ENCODE measurements around the gene SLIT3.

SLIT3 gene

DNA sequence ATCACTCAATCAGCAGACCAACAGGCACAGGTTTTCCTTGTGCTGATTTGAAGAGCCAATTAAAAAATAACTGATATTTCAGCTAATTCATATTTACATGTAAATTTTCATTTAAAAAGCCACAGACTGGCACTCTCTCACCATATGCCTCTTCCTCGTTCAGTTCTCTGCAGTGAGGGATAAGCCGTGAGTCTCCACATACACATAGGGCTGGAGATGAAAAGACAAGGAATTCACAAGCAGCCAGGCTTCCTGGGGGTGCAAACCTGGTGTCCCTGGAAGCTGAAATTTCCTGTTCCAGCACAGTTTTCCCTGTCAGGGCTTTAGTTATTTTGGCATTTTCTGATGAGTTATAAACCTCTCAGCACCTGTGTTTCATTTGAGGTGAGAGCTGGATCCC lies 397.9 kb downstream of the SLIT3 start:
- DNase-seq: no peak

DNA sequence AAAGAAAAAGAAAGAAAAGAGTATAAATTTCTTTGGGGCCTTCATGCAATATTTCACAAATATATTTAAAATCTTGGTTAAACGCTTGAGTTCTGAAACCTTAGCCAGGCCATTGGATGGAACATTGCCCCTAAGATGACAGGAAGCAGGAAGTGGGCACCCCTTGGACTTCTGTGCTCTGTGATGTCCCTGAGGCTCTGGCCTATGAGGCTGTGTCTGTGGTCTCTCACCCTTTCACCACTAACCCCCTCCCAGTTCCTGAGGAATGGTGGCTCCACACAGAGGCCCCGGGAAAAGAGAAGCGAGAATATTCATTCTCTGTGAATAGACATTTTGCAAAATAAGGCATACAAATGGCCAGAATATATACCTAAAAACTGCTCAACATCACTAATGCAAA lies 401.3 kb downstream of the SLIT3 start:
- no peak for DNase-seq

DNA sequence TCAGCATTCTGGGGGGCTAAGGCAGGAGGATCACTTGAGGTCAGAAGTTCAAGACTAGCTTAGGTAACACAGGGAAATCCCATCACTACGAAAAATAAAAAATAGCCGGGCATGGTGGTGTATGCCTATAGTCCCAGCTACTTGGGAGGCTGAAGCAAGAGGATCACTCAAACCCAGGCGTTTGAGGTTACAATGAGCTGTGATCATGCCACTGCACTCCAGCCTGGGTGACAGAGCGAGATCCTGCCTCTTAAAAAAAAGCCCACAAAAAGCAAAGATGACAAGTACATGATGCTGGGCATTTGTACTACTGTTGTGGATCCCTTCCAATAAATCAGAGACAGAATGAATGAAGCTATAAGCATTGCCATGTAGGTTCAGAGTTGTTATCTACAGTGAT lies 401.7 kb downstream of the SLIT3 start:
- DNase-seq: no peak

DNA sequence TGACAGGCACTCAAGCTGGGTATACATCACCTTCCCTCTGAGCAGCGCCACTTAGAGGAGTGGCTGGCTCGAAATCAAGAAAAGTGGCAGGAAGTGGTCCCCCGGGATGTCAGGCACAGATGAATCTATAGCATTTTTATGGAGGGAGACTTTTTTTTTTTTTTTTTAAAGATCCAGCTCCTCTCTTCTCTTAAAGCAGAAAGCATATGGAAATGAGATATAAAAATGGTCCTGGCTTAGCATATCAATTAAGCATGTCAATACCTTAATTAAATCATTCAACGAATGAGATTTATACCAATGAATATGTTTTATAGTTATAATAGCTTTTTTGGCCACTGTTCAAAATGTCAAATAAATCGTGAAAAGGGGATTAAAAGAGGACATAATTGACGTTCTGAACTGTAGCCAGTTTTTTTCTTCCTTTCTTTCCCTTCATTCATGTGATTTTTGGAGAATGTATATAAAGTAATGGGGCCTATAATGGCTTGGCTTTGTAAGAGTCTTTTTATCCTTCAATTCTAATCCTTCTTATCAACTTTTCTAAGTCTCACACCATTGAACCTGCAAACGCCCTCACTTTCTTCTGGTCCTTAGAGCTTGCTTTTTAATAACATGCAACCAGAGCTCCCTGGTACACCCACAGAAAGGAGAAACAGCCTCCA lies 402.6 kb downstream of the SLIT3 start:
- no peak for DNase-seq

DNA sequence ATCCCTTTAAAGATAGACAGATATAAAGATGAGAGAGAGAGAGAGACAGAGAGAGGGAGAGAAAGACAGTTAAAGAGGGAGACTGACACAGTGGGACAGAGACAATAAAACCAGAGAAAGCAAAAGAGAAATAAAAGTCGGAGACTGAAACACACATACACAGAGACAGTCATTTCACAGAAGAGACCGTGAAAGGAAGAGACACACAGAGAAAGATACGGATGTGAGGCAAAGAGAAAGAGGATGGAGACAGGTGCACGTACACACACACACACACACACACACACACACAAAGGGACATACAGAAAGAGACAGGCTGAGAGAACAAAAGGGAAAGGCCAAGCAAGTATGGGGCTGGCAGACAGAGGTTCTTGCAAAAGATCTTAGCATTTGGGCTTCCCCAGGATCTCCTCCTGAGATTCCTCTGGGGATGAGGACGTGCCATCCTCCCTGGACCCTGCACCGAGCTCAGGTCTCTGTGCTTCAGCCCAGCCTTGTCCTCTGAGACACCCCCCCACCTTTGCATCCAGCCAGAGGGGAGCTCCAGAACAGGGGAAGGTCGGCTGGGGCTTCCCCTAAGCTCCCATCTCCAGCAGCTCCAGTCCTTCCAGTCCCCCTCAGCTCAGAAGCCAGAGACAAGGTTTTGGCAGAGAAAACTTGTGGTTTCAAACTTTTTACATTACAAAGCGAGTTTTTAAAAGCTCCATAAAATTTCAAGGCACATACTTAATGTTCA lies 403.4 kb downstream of the SLIT3 start:
- DNase-seq: no peak

DNA sequence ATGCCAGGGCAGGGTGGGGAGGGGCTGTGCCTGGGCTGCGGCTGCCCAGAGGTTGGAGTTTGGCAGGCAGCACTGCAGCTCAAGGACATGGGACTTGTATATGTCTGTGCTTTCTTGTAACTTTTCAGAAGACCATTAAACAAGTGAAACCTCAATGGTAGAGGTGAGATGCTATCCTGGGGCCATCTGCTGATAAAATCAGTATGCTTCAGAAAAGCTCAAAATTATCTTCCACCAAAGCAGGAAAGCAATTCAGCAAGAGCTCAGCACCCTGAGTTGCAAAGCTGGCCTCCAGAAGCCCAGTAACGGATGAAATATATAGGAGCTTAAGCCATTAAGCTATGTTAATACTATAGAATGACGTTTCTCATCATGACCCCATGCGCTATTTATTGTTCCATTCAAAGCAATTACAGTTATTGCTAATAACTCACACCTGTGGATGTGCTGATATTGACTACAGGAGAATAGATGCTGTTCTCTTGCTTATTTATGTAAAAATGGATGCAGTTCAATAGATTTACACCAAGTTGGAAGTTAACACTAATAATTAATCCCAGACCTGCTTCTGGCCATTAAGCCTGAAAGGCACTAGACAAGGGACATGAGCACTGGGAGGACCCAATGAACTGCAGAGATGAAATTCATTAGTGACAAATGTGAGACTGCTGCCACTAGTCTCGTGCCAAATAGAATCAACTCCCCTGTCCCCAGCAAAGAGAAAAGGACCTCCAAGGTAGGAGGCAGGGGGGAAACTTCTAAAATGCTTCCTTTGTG lies 405.5 kb downstream of the SLIT3 start:
- no peak for DNase-seq

DNA sequence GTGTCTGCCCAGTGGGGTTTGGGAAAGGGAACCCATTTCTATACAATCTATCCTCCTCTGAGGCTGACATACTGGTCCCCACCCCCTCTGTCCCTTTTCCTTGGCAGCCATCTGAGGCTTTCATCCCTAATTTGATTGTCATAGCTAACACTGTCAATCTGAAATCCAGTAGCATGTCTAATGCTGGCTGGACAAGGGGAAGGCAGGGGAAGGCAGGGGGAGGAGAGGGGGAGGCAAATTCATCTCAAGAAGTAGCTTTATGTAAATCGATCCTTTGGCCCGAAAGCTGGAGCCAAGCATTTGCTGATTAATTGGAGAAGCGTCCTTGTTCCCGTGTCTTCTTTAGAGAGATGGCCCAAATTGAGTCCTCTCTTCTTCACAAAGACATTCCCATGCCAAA lies 407.7 kb downstream of the SLIT3 start:
- no peak for DNase-seq

DNA sequence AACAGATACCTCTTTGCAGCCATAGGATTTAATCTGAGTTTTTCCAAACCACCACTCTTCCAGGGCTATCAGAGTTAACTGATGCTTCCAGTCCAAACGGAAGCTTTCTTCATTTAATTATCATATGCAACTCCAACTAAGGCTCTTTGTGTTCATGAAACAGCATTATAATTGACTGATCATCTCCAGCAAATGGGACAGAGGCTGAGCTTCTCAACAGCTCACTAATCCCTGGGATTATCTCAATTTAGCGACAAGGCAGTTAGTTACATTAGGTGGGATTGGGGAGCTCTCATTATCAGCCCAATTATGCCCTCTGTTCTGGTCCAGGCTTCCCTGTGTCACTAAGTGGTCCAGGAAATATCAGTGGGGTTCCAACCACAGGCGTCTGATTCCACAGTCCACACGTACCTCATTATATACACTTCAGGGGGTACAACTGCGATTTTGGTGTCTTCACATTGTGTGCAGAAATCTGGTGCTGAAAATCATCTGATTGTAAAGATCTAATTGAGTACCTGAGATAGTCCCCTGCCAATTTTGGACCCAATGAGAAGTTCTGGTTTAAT lies 408.2 kb downstream of the SLIT3 start:
- DNase-seq: no peak

DNA sequence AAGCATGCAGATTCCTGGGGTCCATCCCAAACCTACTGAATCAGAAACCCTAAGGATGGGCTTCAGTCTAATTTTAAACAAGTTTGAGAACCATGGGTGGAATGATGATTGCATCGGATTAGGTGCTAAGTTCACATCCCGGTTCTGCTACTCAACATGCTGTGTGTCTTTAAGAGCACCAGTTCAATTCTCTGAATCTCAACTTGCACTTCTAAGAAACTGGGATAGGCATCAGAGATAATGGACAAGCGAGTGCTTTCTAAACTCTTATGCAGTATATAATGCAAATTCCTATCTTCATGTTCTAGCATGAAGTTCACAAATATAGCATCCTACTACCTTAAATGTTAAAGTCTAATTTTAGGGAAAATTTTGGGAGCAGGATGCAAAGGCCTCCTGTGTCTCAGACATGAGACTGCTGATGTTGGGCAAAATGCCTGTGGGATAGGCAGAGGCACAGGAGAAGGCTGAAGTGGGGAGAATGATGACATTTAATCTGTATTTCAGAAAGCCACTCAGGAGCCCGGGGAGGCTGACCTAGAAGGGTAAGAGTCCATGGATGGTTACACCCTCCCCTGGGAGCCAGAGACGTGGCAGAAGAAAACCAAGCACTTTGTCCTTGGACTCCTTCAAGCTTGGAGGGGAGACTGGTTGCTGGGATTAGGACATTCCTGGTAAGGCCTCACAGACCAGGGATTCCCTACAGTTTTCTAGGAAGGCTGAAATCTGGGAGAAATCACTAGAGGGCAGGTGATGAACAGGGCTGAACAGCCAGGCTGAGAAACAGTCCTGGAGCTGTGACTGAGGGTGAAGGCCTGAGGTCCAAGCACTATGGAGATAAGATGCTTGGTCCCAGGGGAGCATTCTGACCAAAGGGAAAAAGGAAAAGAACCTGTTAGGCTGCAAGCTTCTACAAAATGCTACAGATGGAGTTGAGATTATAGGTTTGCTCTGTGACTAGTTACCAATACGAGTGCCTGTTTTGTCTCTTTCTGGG lies 409.8 kb downstream of the SLIT3 start:
- DNase-seq: no peak

DNA sequence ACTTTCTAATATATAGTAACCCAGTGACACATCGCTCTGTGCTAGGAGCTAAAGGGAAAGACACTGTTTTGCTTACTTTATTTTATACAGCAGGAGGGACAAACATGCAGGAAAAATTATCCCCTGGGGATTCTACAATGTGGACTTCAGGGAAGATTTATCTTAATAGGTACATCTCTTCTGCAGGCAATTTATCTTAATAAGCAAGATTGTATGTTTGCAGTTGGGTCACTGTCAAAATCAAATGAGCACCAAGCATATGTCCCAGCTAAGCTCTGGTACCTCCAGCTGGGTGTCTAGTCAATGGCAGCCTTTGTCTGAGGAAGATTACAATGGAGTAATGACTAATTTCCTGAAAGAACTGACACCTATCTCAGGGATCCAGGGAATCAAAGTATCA lies 411.9 kb downstream of the SLIT3 start:
- peak; percentile 59 for DNase-seq

DNA sequence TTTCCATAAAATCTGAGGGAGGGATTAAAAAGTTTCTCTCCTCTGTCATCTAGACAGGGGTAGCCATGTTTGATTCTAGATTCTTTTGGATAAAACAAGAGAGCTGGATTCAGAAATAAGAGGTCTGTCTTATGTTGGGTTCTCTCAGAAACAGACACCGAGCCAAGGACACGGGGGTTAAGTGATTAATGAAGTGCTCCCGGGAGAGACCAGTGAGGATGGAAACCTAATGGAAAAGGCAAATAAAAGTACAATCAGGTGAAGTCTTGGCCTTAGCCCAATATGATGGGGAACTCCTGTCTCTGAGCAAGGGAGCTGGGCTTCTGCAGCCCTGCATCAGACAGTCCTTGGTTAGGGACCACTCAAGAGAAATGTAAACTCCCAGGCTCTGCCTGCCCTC lies 413.0 kb downstream of the SLIT3 start:
- DNase-seq: no peak

DNA sequence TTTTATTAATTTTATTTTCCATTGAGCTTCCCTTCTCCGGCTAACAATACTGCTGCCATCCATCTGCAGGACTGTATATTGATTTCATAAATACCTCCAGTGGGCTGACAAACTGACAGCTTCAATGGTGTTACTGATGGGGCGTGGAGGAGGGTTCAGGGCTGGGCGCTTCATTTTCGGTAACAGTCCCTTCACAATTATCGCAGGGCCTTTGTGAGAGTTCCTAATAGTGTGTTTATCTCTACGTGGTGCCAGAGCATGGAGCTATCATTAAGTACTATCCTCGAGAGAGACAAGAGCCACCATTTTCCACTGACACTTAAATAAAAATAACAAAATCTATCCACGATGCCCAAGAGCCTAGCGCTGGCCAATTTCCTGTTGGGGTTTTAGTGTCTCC lies 414.8 kb downstream of the SLIT3 start:
- DNase-seq: peak; percentile 86

DNA sequence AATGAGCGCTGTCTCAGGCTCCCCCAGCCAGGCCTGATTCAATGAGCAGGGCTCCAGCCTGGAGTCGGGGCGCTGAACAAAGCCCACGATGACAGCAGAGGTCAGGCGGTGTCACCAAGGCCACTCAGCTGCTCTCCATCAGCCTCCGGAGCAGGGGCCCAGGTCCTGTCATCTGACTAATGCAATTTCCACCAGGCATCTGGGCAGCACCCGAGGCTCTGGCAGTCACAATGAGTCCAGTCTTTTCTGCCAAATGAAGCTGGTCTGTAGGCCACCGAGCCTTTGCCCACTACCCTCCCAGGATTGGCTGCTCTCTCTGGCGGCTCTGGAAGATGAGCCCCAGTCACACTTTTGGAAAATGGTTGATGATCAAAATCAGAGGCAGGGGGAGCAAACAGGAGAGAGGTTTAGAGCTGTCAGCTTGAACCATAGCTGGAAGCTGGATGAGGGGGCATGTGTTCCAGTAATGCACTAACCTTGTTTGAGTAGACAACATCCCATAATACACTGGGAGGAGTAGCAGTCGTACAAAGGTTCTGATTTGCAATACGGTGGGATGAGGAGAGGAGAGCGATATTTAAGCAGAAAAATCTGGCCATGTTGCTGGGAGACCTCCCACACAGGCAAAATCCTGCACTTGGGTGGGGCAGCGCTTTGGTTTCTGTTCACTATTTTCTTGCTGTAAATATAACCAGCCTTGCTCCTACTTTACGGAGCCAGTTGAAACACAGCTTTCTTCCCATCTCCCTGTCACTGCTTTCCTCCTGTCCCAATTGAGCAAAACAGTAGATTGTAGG lies 415.4 kb downstream of the SLIT3 start:
- peak; percentile 45 for DNase-seq

DNA sequence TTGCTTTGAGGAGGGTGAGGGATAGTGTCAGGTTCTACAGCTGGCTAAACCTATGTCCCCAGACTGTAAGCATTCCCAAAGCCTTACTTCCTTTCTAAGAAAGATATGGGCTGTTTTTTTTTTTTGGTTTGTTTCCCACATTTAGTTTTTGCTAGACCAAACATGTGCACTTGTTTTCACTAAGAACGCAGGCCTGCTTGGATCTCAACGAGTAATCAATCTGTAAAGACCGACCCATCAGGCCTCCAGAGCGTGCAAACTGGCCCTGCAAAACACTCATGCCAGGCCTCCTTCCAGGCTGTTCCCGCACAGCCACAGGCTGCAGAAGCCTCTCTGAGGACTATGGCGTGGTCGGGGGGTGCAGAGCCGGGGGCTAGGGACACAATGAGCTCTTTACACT lies 416.9 kb downstream of the SLIT3 start:
- DNase-seq: no peak

DNA sequence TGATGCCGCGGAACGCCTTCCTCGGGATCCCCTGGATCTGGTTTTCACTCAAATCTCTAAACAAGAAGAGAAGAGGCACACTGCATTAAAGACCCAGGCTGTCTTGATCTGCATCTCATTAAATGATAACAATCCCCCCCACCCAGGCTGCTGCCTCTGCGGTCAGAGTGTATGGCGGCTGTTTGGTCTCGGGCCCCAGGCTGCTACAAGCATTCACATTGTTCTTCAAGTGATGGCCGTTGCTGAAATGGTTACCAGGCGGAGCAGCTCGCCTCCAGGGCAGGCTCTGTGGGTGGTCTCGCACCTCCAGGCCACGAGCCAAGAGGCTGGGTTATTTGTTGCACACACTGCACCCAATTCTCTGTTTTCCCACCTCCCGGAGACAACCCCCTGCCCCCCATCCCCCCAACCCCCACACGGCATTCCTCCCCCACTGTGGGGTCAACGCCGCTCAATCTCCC lies 417.6 kb downstream of the SLIT3 start:
- no peak for DNase-seq

DNA sequence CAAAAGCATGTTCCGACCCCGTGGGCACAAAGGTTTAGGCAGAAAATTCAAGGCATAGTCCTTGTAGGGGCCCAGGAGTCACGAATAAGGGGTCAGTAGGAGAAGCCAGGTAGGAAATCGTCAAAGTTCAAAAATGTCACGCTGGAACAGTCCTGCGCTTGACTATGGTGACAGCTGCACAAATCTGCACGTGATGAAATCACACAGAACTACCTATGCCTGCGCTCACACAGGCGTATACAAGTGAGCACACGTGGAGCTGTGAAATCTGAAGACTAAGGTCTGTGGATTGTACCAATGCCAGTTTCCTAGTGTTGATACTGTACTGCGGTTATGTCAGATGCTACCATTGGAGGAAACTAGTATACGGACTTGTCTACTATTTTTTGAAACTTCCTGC lies 418.7 kb downstream of the SLIT3 start:
- DNase-seq: no peak

DNA sequence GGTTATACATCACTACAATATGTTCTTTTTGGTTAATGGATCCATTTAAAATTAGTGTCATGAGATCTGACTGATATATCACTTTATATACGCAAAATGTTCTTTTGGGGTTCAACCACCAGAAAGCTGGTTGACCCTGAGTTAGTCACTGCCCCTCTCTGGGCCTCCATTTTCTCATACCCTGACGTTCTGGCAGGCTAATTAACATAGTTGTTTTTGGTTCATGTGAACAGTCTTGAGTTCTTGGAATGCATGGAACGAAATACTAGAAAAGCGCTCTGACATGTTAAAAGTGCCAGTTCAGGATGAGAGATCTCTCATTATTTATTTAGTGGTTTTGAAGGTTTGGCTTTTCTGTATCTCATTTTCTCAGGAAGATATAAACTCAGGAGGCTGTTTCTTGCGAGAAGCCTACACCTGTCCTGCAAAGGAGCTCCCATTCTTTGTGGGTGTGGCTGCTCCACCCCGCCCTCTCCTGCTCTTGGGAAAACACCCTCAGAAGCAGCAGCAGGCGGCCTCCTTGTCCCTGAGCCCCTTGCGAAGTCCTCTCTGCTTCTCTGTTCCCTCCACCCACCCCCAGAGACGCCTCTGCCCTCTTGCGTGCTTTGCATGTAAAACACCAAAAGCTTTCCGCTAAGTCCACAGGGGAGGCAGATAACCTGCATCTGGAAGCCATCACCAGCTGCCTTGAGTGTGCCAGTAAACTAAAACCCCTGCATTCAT lies 419.4 kb downstream of the SLIT3 start:
- DNase-seq: no peak

DNA sequence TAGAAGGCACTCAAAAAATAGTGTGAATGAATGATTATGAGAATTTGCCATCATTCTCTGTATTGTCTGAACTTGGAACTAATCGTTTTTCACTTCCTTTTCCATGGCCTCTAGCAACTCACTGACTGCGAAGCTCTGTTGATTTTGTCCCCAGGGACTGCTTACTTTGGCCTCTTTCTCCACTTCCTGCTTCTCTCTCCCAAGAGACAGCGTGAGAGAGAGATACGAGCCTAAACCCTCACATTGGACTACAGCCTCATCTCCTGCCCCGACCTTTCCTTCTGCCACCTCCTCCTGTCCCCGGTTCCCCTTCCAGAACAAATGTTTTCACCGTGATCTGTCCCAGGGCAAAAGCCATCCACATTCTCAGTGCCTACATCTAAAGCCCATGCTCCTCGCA lies 421.0 kb downstream of the SLIT3 start:
- DNase-seq: no peak

DNA sequence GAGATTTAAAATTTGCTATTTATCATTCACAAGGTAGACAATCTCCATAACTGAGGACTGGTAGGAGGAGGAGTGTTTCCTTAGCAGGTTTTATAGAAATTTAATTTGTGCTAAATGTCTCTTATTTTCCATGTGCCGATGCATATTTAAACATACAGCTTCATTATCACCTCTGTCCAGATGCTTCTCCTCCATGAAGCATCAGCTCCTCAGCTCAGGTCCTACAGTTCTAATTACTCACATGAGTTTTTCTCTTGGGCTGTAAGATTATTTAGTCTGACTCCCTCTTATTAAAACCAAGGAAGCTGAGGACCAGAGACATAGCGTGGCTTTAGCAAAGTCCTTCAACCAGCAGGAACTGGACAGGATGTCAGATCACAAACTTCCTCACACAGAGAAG lies 421.6 kb downstream of the SLIT3 start:
- no peak for DNase-seq

DNA sequence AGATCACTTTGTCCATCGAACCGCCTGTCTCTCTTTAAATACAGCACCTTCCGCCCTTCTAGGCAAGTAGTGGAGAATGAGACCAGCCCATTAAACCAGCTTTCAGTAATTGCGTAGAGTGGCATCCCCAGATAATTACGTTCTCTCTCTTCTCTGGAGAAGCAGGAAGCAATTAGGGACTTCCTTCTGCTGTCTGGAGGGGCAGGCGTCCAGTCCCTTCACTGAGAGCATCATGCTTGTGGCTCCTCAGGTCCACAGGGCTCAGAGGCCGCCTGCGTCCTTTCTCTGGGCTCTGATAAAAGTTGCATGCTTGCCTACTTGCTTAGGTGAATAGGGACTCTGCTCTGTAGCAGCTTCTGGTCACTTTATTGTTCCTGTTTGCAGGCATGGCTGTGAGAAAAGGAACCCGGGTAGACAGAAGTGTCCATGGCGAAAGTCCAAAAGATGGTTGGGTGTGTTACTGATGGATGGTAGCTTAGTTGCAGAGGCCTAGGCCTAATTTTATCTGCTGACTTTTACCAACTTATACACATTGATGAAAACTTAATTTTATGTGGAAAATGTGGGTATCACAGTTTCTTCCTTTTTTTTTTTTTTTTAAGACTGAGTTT lies 422.7 kb downstream of the SLIT3 start:
- no peak for DNase-seq
